HEK293 (cell line): Measurements from ENCODE around the gene EPS8L1.

Experiments used
- FEZF1 ChIP-seq: fragments of 450-650 bp; formaldehyde crosslinking; IDR thresholded peaks from 2 replicates; pipeline ENCODE4 v1.5.1; 2016; ENCODE audit warnings: missing biosample characterization, missing genetic modification characterization
- SCRT1 ChIP-seq: fragments of 450-650 bp; formaldehyde crosslinking; IDR thresholded peaks from 2 replicates; pipeline ENCODE4 v1.5.1; 2016; ENCODE audit warnings: missing biosample characterization, missing genetic modification characterization, borderline replicate concordance
- SCRT2 ChIP-seq: fragments of 450-650 bp; formaldehyde crosslinking; IDR thresholded peaks from 2 replicates; pipeline ENCODE4 v1.5.1; 2016; ENCODE audit warnings: missing biosample characterization, missing genetic modification characterization
- SP7 ChIP-seq: fragments of 450-650 bp; formaldehyde crosslinking; IDR thresholded peaks from 2 replicates; pipeline ENCODE4 v1.5.1; 2016; ENCODE audit warnings: missing biosample characterization, missing genetic modification characterization
- TRIM28 ChIP-seq: IDR thresholded peaks from 2 replicates; pipeline ENCODE4 v1.6.1; 2011; ENCODE audit warnings: low read length, control low read depth, borderline replicate concordance
- ZBTB1 ChIP-seq: fragments of 450-650 bp; formaldehyde crosslinking; IDR thresholded peaks from 2 replicates; pipeline ENCODE4 v1.5.1; 2016; ENCODE audit warnings: missing biosample characterization, missing genetic modification characterization
- ZBTB48 ChIP-seq: fragments of 450-650 bp; formaldehyde crosslinking; IDR thresholded peaks from 2 replicates; pipeline ENCODE4 v1.5.1; 2016; ENCODE audit warnings: missing biosample characterization, missing genetic modification characterization
- ZBTB8A ChIP-seq: fragments of 450-650 bp; formaldehyde crosslinking; IDR thresholded peaks from 2 replicates; pipeline ENCODE4 v1.5.1; 2016; ENCODE audit warnings: missing biosample characterization, missing genetic modification characterization
- ZEB2 ChIP-seq: fragments of 450-650 bp; formaldehyde crosslinking; IDR thresholded peaks from 2 replicates; pipeline ENCODE4 v1.5.1; 2016; ENCODE audit warnings: missing biosample characterization, missing genetic modification characterization
- ZFP37 ChIP-seq: fragments of 450-650 bp; formaldehyde crosslinking; IDR thresholded peaks from 2 replicates; pipeline ENCODE4 v1.5.1; 2016; ENCODE audit warnings: missing biosample characterization, missing genetic modification characterization
- ZIC2 ChIP-seq: fragments of 450-650 bp; formaldehyde crosslinking; IDR thresholded peaks from 2 replicates; pipeline ENCODE4 v1.5.1; 2016; ENCODE audit warnings: missing biosample characterization, missing genetic modification characterization
- ZNF133 ChIP-seq: fragments of 450-650 bp; formaldehyde crosslinking; IDR thresholded peaks from 2 replicates; pipeline ENCODE4 v1.5.1; 2016; ENCODE audit warnings: missing biosample characterization, missing genetic modification characterization
- ZNF175 ChIP-seq: fragments of 450-650 bp; formaldehyde crosslinking; IDR thresholded peaks from 2 replicates; pipeline ENCODE4 v1.5.1; 2016; ENCODE audit warnings: missing biosample characterization, missing genetic modification characterization
- ZNF530 ChIP-seq: fragments of 450-650 bp; formaldehyde crosslinking; IDR thresholded peaks from 2 replicates; pipeline ENCODE4 v1.5.1; 2016; ENCODE audit warnings: low read depth, missing biosample characterization, missing genetic modification characterization
- ZNF548 ChIP-seq: fragments of 450-650 bp; formaldehyde crosslinking; IDR thresholded peaks from 2 replicates; pipeline ENCODE4 v1.5.1; 2016; ENCODE audit warnings: missing biosample characterization, missing genetic modification characterization
- ZNF560 ChIP-seq: fragments of 450-650 bp; formaldehyde crosslinking; IDR thresholded peaks from 2 replicates; pipeline ENCODE4 v1.5.1; 2017; ENCODE audit warnings: missing biosample characterization, missing genetic modification characterization, borderline replicate concordance
- ZNF596 ChIP-seq: fragments of 450-650 bp; IDR thresholded peaks from 2 replicates; pipeline ENCODE4 v1.5.0; 2018; ENCODE audit warnings: missing biosample characterization, mild to moderate bottlenecking, missing genetic modification characterization, moderate library complexity
- ZNF600 ChIP-seq: fragments of 450-650 bp; formaldehyde crosslinking; IDR thresholded peaks from 2 replicates; pipeline ENCODE4 v1.5.1; 2016; ENCODE audit warnings: missing biosample characterization, missing genetic modification characterization
- ZNF624 ChIP-seq: fragments of 450-650 bp; formaldehyde crosslinking; IDR thresholded peaks from 2 replicates; pipeline ENCODE4 v1.5.1; 2017; ENCODE audit warnings: missing biosample characterization, missing genetic modification characterization
- ZNF707 ChIP-seq: fragments of 450-650 bp; formaldehyde crosslinking; IDR thresholded peaks from 2 replicates; pipeline ENCODE4 v1.5.1; 2016; ENCODE audit warnings: missing biosample characterization, missing genetic modification characterization
- ZNF776 ChIP-seq: fragments of 450-650 bp; formaldehyde crosslinking; IDR thresholded peaks from 2 replicates; pipeline ENCODE4 v1.5.0; 2017; ENCODE audit warnings: missing biosample characterization, missing genetic modification characterization, borderline replicate concordance
- TF ChIP-seq, protein P1 (sequence below): fragments of 450-650 bp; formaldehyde crosslinking; IDR thresholded peaks from 2 replicates; pipeline ENCODE4 v1.5.1; 2016; ENCODE audit warnings: missing biosample characterization, missing genetic modification characterization, borderline replicate concordance
- TF ChIP-seq, protein P2 (sequence below): fragments of 450-650 bp; formaldehyde crosslinking; IDR thresholded peaks from 2 replicates; pipeline ENCODE4 v1.5.1; 2016; ENCODE audit warnings: missing biosample characterization, missing genetic modification characterization
- TF ChIP-seq, protein P3 (sequence below): fragments of 450-650 bp; formaldehyde crosslinking; IDR thresholded peaks from 2 replicates; pipeline ENCODE4 v1.5.1; 2016; ENCODE audit warnings: missing biosample characterization, missing genetic modification characterization
- TF ChIP-seq, protein P4 (sequence below): fragments of 450-650 bp; formaldehyde crosslinking; IDR thresholded peaks from 2 replicates; pipeline ENCODE4 v1.5.1; 2016; ENCODE audit warnings: missing biosample characterization, missing genetic modification characterization, low read depth
- TF ChIP-seq, protein P5 (sequence below): fragments of 450-650 bp; formaldehyde crosslinking; IDR thresholded peaks from 2 replicates; pipeline ENCODE4 v1.5.1; 2017; ENCODE audit warnings: missing biosample characterization, missing genetic modification characterization
- TF ChIP-seq, protein P6 (sequence below): fragments of 450-650 bp; formaldehyde crosslinking; IDR thresholded peaks from 2 replicates; pipeline ENCODE4 v1.5.1; 2016; ENCODE audit warnings: missing biosample characterization, missing genetic modification characterization

Gene EPS8L1

DNA sequence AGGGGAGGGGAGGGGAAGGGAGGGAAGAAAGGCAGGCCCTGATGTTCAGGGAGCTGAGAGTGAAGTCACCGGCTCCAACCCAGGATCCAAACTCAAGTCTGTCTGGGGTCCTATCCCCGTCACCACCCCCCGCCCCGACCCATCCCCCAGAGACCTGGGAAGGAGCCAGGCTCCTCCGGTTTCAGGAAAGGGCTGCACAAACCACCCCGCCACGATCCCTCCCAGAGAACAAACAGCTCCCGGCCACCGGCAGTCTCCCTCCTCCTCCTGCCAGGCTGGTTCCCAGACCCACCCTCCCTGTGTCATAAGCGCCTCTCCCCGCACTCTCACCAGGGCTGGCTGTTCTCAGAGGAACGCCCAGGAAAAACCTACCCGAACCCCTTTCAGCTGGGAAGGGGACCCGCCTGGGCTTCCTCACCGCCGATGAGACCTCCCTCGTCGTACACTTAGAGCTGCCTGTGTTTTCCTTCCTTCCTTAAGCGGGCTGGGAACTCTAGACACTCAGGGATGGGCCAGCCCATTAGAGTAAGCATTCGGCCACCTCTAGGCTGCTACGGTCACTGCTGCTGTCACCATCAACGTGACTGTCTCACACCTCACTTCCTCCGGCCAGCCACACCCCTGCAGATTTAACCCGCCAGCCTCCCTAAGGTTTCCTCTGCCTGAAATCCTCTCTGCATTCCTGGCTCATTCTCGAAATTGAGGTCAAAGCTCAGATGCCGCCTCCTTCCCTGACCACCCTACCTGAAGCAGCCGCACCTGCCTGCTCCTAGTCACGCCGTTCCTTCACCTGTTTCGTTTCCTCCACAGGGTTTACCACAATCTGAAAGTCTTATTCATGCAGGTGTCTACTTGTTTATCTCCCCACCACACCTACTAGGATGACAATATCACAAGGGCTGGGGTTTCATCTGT is 6.5 kb upstream of the EPS8L1 start (continued):
- no peak; the same call in 1 of the 2 replicates for TF ChIP-seq ZFP37 (tag by site-specific recombination)
- TF ChIP-seq ZNF776 (tag by site-specific recombination) = no peak
- no peak for TF ChIP-seq ZNF530 (tag by site-specific recombination)
- TF ChIP-seq, protein P1, sequence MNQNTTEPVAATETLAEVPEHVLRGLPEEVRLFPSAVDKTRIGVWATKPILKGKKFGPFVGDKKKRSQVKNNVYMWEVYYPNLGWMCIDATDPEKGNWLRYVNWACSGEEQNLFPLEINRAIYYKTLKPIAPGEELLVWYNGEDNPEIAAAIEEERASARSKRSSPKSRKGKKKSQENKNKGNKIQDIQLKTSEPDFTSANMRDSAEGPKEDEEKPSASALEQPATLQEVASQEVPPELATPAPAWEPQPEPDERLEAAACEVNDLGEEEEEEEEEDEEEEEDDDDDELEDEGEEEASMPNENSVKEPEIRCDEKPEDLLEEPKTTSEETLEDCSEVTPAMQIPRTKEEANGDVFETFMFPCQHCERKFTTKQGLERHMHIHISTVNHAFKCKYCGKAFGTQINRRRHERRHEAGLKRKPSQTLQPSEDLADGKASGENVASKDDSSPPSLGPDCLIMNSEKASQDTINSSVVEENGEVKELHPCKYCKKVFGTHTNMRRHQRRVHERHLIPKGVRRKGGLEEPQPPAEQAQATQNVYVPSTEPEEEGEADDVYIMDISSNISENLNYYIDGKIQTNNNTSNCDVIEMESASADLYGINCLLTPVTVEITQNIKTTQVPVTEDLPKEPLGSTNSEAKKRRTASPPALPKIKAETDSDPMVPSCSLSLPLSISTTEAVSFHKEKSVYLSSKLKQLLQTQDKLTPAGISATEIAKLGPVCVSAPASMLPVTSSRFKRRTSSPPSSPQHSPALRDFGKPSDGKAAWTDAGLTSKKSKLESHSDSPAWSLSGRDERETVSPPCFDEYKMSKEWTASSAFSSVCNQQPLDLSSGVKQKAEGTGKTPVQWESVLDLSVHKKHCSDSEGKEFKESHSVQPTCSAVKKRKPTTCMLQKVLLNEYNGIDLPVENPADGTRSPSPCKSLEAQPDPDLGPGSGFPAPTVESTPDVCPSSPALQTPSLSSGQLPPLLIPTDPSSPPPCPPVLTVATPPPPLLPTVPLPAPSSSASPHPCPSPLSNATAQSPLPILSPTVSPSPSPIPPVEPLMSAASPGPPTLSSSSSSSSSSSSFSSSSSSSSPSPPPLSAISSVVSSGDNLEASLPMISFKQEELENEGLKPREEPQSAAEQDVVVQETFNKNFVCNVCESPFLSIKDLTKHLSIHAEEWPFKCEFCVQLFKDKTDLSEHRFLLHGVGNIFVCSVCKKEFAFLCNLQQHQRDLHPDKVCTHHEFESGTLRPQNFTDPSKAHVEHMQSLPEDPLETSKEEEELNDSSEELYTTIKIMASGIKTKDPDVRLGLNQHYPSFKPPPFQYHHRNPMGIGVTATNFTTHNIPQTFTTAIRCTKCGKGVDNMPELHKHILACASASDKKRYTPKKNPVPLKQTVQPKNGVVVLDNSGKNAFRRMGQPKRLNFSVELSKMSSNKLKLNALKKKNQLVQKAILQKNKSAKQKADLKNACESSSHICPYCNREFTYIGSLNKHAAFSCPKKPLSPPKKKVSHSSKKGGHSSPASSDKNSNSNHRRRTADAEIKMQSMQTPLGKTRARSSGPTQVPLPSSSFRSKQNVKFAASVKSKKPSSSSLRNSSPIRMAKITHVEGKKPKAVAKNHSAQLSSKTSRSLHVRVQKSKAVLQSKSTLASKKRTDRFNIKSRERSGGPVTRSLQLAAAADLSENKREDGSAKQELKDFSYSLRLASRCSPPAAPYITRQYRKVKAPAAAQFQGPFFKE = no peak
- TF ChIP-seq ZNF175 (tag by site-specific recombination) = no peak
- no peak for TF ChIP-seq ZNF548
- TF ChIP-seq SCRT2 (tag by site-specific recombination) = peak; percentile 62
- TF ChIP-seq ZNF133 = no peak
- TF ChIP-seq, protein P2, sequence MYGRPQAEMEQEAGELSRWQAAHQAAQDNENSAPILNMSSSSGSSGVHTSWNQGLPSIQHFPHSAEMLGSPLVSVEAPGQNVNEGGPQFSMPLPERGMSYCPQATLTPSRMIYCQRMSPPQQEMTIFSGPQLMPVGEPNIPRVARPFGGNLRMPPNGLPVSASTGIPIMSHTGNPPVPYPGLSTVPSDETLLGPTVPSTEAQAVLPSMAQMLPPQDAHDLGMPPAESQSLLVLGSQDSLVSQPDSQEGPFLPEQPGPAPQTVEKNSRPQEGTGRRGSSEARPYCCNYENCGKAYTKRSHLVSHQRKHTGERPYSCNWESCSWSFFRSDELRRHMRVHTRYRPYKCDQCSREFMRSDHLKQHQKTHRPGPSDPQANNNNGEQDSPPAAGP (tag by site-specific recombination) = peak; percentile 92
- TF ChIP-seq ZNF560 (tag by site-specific recombination) = no peak
- TF ChIP-seq ZBTB1 = no peak
- TF ChIP-seq, protein P3, sequence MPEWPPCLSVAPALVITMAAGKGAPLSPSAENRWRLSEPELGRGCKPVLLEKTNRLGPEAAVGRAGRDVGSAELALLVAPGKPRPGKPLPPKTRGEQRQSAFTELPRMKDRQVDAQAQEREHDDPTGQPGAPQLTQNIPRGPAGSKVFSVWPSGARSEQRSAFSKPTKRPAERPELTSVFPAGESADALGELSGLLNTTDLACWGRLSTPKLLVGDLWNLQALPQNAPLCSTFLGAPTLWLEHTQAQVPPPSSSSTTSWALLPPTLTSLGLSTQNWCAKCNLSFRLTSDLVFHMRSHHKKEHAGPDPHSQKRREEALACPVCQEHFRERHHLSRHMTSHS (tag by site-specific recombination) = no peak
- TF ChIP-seq, protein P4, sequence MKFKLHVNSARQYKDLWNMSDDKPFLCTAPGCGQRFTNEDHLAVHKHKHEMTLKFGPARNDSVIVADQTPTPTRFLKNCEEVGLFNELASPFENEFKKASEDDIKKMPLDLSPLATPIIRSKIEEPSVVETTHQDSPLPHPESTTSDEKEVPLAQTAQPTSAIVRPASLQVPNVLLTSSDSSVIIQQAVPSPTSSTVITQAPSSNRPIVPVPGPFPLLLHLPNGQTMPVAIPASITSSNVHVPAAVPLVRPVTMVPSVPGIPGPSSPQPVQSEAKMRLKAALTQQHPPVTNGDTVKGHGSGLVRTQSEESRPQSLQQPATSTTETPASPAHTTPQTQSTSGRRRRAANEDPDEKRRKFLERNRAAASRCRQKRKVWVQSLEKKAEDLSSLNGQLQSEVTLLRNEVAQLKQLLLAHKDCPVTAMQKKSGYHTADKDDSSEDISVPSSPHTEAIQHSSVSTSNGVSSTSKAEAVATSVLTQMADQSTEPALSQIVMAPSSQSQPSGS (tag by site-specific recombination) = no peak
- no peak; the same call in 1 of the 2 replicates for TF ChIP-seq SCRT1 (tag by site-specific recombination)
- TF ChIP-seq, protein P5, sequence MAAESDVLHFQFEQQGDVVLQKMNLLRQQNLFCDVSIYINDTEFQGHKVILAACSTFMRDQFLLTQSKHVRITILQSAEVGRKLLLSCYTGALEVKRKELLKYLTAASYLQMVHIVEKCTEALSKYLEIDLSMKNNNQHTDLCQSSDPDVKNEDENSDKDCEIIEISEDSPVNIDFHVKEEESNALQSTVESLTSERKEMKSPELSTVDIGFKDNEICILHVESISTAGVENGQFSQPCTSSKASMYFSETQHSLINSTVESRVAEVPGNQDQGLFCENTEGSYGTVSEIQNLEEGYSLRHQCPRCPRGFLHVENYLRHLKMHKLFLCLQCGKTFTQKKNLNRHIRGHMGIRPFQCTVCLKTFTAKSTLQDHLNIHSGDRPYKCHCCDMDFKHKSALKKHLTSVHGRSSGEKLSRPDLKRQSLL (tag by site-specific recombination) = no peak
- no peak for TF ChIP-seq TRIM28
- TF ChIP-seq, protein P6, sequence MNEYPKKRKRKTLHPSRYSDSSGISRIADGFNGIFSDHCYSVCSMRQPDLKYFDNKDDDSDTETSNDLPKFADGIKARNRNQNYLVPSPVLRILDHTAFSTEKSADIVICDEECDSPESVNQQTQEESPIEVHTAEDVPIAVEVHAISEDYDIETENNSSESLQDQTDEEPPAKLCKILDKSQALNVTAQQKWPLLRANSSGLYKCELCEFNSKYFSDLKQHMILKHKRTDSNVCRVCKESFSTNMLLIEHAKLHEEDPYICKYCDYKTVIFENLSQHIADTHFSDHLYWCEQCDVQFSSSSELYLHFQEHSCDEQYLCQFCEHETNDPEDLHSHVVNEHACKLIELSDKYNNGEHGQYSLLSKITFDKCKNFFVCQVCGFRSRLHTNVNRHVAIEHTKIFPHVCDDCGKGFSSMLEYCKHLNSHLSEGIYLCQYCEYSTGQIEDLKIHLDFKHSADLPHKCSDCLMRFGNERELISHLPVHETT (tag by site-specific recombination) = no peak
- TF ChIP-seq ZBTB8A (tag by site-specific recombination) = no peak
- TF ChIP-seq FEZF1 = no peak
- TF ChIP-seq ZBTB48 (tag by site-specific recombination) = no peak
- peak; percentile 28; the same call in 1 of the 2 replicates for TF ChIP-seq ZEB2 (tag by site-specific recombination)
- TF ChIP-seq ZNF600 (tag by site-specific recombination) = peak; percentile 51; the same call in 1 of the 2 replicates
- TF ChIP-seq ZNF624 (tag by site-specific recombination) = no peak
- TF ChIP-seq ZIC2 = 0 out of 2 replicates have a peak, but pooled peaks have one; percentile 17
- no peak for TF ChIP-seq ZNF707 (tag by site-specific recombination)
- TF ChIP-seq ZNF596 (tag by site-specific recombination) = no peak
- no peak for TF ChIP-seq SP7
